ENCODE results near the gene IKZF5. TPM values are rescaled to one million over a fixed set of nuclear protein-coding genes. Genes with fewer than 3 reads are reported as not detected.

Gene IKZF5
- total RNA-seq, 1 experiment from 2014 or later = 8.6 TPM

GRCh38 chr10:123045961-123046731 is 37.6 kb upstream of the IKZF5 start:
- BruUV-seq (replicated peaks) = no TSS peak
- Histone ChIP-seq H3K9me3 (ENCODE audit: control insufficient read depth, insufficient read depth, low read depth, low read length) (no peaks in the 10 kb centered on the region), H3K4me3 (ENCODE audit: low read depth in 2 of 2, low read length in 2 of 2) (no peak overlapping the region), H3K27me3 (ENCODE audit: control insufficient read depth, insufficient read depth, low read length) (no peaks in the 10 kb centered on the region), H3K36me3 (ENCODE audit: control insufficient read depth, insufficient read depth, low read length) (no peaks in the 10 kb centered on the region), H3K27ac (ENCODE audit: low read length) (no peak overlapping the region), H3K4me1 (ENCODE audit: control insufficient read depth, insufficient read depth, low read length) (no peaks in the 10 kb centered on the region)
- ATAC-seq = no peak
- TF ChIP-seq POLR2AphosphoS5 (IDR thresholded peaks at IDR 0.05; ENCODE audit: low read depth, low read length) (no peak), SIN3A (IDR thresholded peaks at IDR 0.05; ENCODE audit: borderline replicate concordance, insufficient read depth, low read depth, low read length) (no peak), CTCF (IDR thresholded peaks at IDR 0.05) (no peak), TCF7L2 (IDR thresholded peaks at IDR 0.05; ENCODE audit: low read depth, low read length) (no peak)
- TF ChIP-seq, protein P1, sequence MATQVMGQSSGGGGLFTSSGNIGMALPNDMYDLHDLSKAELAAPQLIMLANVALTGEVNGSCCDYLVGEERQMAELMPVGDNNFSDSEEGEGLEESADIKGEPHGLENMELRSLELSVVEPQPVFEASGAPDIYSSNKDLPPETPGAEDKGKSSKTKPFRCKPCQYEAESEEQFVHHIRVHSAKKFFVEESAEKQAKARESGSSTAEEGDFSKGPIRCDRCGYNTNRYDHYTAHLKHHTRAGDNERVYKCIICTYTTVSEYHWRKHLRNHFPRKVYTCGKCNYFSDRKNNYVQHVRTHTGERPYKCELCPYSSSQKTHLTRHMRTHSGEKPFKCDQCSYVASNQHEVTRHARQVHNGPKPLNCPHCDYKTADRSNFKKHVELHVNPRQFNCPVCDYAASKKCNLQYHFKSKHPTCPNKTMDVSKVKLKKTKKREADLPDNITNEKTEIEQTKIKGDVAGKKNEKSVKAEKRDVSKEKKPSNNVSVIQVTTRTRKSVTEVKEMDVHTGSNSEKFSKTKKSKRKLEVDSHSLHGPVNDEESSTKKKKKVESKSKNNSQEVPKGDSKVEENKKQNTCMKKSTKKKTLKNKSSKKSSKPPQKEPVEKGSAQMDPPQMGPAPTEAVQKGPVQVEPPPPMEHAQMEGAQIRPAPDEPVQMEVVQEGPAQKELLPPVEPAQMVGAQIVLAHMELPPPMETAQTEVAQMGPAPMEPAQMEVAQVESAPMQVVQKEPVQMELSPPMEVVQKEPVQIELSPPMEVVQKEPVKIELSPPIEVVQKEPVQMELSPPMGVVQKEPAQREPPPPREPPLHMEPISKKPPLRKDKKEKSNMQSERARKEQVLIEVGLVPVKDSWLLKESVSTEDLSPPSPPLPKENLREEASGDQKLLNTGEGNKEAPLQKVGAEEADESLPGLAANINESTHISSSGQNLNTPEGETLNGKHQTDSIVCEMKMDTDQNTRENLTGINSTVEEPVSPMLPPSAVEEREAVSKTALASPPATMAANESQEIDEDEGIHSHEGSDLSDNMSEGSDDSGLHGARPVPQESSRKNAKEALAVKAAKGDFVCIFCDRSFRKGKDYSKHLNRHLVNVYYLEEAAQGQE (IDR thresholded peaks at IDR 0.05; ENCODE audit: insufficient read depth in 1 of 2, low read depth in 2 of 2, low read length in 1 of 2) = no peak
- ChIA-PET POLR2A (interaction anchor here (0.6 kb wide), 1 partner anchor 282 kb away, joined by 4 read pairs; no protein-coding TSS in a partner anchor), CTCF (interaction anchor here (0.5 kb wide), 1 partner anchor 511 kb away, joined by 3 read pairs; no protein-coding TSS in a partner anchor)
- intact Hi-C loops (cut with micrococcal nuclease; ENCODE audit: unreplicated experiment) (no loop called here), in situ Hi-C loops (cut with HindIII; ENCODE audit: low pct_unique_long_range_greater_than_20kb, low sequenced_read_pairs) (no loop called here)
- DNase-seq (ENCODE audit: low read depth, low spot score) = no peak

DNA sequence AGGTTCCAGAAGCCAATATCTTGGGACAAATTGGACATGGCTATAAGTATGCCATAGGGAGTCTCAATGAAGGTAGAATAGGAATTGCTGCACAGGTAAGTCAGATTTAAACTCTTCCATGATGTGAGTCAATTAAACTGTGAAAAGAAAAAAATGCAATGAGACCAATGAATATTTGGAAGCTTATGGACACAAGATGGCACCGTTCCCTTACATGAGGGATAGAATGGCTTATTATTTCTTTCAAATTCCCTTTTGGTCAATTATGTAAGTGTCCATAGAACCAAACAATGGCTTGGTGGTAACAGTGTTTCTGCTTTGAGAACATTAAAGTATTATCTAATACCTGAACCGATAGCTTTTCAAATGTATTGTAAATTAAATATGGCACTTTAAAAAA is 35.8 kb upstream of the IKZF5 start:
- Histone ChIP-seq H3K4me3 (ENCODE audit: low read depth in 2 of 2, low read length in 2 of 2) (no peak overlapping the region), H3K9me3 (ENCODE audit: control insufficient read depth, insufficient read depth, low read depth, low read length) (no peaks in the 10 kb centered on the region), H3K36me3 (ENCODE audit: control insufficient read depth, insufficient read depth, low read length) (no peaks in the 10 kb centered on the region), H3K4me1 (ENCODE audit: control insufficient read depth, insufficient read depth, low read length) (no peaks in the 10 kb centered on the region), H3K27ac (ENCODE audit: low read length) (no peak overlapping the region), H3K27me3 (ENCODE audit: control insufficient read depth, insufficient read depth, low read length) (no peaks in the 10 kb centered on the region)
- peak; percentile 43; the same call in 1 of the 2 replicates for ATAC-seq
- ChIA-PET CTCF (interaction anchor here (0.6 to 1.0 kb wide), 2 partner anchors 15 to 336 kb away, joined by 3 to 7 read pairs; no protein-coding TSS in a partner anchor), POLR2A (no interaction called here)
- no peak for DNase-seq (ENCODE audit: low read depth, low spot score)
- in situ Hi-C loops (cut with HindIII; ENCODE audit: low pct_unique_long_range_greater_than_20kb, low sequenced_read_pairs) = no loop called here
- TSS peak; percentile 45 for BruUV-seq (replicated peaks)
- TF ChIP-seq TCF7L2 (IDR thresholded peaks at IDR 0.05; ENCODE audit: low read depth, low read length) (no peak), POLR2AphosphoS5 (IDR thresholded peaks at IDR 0.05; ENCODE audit: low read depth, low read length) (no peak), CTCF (IDR thresholded peaks at IDR 0.05) (peak; percentile 41; the same call in 1 of the 2 replicates)
- intact Hi-C loops (cut with micrococcal nuclease; ENCODE audit: unreplicated experiment) = loop anchor here (1.0 kb wide), 1 partner anchor 515 kb away; no protein-coding TSS in a partner anchor
